Adipocyte (in vitro differentiated cells): ENCODE results near the gene GPX7.

Experiments used
- DNase-seq: peaks from one replicate; pipeline ENCODE4 v3.0.0-alpha.2; 2015; ENCODE audit warnings: low read depth
- H3K27me3 ChIP-seq: replicated peaks from 2 replicates; pipeline ENCODE4 v1.7.0; 2013; ENCODE audit warnings: mild to moderate bottlenecking, low read length, moderate library complexity; ENCODE audit not compliant: control insufficient read depth, insufficient read depth
- H3K36me3 ChIP-seq: 2 replicates; pipeline ENCODE4 v1.7.0; 2013; ENCODE audit warnings: low read length, mild to moderate bottlenecking, moderate library complexity; ENCODE audit not compliant: control insufficient read depth, insufficient read depth, severe bottlenecking
- H3K4me1 ChIP-seq: 2 replicates; pipeline ENCODE4 v1.7.0; 2013; ENCODE audit warnings: mild to moderate bottlenecking, low read length, moderate library complexity; ENCODE audit not compliant: control insufficient read depth, insufficient read depth
- H3K4me3 ChIP-seq: 2 replicates; pipeline ENCODE4 v1.7.0; 2013; ENCODE audit warnings: mild to moderate bottlenecking, low read length, moderate library complexity
- H3K9ac ChIP-seq: 2 replicates; pipeline ENCODE4 v1.7.0; 2013; ENCODE audit warnings: mild to moderate bottlenecking, low read length, moderate library complexity
- H3K9me3 ChIP-seq: 2 replicates; pipeline ENCODE4 v1.7.0; 2013; ENCODE audit warnings: mild to moderate bottlenecking, low read length, moderate library complexity; ENCODE audit not compliant: control insufficient read depth

GPX7 gene

DNA sequence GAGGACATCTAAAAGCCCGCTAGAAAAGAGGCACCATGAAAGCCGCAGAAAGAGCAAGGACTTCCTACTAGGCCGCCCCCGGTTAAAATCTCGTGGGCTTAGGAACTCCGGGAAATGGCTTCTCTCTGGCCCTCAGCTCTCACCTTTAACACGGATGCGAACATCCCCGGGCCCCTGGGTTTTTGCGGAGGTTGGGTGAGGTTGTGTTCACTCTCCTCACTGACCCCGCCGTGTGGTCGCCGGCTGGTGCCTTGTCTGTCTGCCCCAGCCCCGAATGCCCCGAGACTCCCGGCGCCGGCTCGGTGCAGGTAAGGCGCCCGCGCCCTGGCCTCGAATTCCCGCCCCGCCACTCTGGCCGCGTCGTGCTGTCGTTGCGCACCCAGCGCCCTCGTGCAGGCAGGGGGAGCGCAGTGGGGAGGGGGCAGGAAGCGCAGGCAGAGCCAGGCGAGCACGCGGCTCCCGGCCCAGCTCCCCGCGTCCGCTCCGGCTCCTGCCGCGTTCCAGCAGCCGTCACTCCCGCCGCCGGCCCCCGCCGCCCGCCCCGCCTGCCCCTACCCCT is 30.6 kb downstream of the GPX7 start, which contains the start of gene SHISAL2A:
TSS of gene SHISAL2A (plus strand) at position 437 of the 559 bp plus-strand sequence. CDS start 326 bp downstream, outside the sequence.
- Histone ChIP-seq H3K9ac (no peak within 1 kb of the TSS), H3K4me3 (no peak within 1 kb of the TSS), H3K4me1 (no peaks in the 10 kb centered on the region), H3K9me3 (peaks cover 5% of the 10 kb centered on the region), H3K36me3 (no peaks in the 10 kb centered on the region), H3K27me3 (peaks cover 47% of the 10 kb centered on the region)
- DNase-seq: no peak

DNA sequence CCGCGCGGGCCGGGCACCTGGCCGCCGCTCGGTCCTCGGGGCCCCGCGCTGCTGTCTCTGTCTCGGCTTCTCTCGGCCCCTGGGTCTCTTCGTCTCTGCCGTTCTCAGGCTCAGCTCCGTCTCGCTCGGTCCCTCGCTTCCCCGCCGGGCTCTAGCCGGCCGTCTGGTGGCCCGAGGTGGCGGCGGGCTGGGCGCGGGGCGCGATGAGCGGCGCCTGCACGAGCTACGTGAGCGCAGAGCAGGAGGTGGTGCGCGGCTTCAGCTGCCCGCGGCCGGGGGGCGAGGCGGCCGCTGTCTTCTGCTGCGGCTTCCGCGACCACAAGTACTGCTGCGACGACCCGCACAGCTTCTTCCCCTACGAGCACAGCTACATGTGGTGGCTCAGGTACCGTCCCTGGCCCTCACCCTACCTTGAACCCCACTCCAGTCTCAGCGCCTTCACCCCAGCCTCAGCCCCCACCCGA is 31.2 kb downstream of the GPX7 start:
- H3K4me1 ChIP-seq: no peaks in the 10 kb centered on the region
- peaks cover 53% of the 10 kb centered on the region for H3K27me3 ChIP-seq
- H3K4me3 ChIP-seq: no peak overlapping the region
- DNase-seq: peak; percentile 42
- no peaks in the 10 kb centered on the region for H3K36me3 ChIP-seq
- H3K9me3 ChIP-seq: peaks cover 5% of the 10 kb centered on the region
- H3K9ac ChIP-seq: no peak overlapping the region

DNA sequence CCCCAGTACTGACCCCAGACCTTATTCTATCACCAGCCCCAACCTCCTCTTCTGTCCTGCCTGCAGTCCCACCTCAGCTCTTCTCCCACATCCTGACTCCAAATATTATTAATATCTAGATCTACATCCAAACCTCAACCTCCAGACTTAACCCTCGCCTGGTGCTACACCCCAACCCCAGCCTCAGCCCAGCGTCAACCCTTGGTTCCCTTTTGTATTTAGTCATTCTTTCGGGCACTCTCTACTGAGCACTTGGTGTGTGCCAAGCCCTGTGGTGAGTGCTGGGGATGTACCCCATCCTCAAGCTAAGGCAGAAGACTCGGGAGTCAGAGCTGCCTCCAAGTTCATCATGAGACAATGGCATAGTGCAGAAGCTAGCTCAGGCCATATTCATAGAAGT is 31.9 kb downstream of the GPX7 start:
- Histone ChIP-seq H3K4me1 (no peaks in the 10 kb centered on the region), H3K27me3 (peaks cover 54% of the 10 kb centered on the region)
- DNase-seq: no peak

DNA sequence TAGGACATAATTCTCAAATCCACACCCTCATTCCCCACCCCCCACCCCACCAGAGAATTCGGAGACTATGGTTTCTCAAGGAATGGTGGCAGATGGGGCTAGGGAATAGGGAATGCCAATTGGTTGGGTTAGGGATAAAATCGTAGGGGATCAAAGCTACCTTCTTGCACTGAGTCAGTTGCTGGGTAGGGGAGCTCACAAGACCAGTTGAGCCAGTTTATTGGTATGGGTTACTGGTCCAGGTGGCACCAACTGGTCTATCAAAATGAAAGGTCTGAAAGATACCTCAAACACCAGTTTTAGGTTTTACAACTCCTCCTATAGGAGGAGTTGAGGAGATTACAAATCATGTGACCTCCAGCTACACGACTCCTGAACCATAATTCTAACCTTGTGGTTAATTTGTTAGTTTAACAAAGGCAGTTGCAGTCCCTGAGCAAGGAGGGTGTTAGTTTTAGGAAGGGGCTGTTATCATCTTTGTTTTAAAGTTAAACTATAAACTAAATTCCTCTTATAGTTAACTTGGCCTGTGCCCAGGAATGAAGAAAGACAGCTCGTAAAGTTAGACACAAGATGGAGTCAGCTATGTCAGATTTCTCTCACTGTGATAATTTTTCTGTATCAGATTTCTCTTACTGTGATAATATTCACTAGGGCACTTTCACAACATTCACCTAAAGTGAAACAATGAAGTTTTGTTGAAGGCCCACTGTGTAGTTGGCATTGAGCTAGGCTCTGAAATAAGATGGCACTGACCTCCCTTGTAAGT is 33.3 kb downstream of the GPX7 start:
- Histone ChIP-seq H3K9me3 (peaks cover 5% of the 10 kb centered on the region), H3K4me3 (no peak overlapping the region), H3K4me1 (no peaks in the 10 kb centered on the region)

More for the DNA sequence above, 31.9 kb downstream of the GPX7 start:
- Histone ChIP-seq H3K9me3 (peaks cover 5% of the 10 kb centered on the region), H3K36me3 (no peaks in the 10 kb centered on the region), H3K9ac (no peak overlapping the region), H3K4me3 (no peak overlapping the region)

DNA sequence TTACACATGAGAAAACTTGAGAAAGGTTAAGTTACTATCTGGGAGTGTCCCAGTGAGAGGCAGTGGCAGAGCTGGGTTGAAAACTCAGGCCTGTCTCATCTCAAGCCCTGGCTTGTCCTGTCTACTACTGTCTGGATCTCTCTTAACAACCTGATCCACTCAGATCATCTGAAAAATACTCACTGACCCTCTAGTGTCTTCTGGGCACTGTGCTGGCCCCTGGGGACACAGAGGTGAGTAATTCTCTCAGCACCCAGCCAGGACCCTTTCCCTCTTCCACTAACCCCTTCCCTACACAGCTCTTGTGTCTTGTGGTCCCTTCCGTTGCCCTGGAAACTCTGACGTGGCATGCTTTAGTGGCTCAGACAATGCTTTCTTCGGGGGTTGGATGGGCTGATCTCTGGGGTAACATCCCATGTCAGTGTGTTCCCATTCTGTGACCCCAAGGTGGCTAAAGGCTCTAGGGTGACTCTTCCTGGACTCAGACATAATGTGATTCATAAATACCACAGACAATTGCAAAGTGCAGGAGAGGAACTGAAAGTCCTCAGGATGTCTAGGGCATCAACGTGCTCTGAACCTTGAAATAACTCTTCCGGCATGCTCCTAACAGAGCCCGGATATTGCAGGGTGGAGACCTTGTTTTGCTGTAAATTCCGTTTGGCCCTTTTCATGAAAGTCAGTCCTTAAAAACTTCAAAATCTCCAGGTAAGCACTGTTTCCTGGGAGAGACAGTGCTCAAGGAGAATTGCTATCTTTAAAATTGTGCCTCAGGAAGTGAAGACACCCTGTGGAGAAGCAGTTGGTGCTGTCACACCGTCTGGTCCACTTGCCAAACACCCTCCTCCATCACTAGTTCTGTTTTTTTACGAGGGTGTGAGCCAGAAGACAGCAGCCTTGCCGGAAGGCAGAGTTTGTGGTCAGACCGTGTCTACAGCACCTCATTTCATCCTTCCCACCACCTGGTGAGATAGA is 34.8 kb downstream of the GPX7 start:
- no peak overlapping the region for H3K4me3 ChIP-seq
- no peak overlapping the region for H3K9ac ChIP-seq
- no peaks in the 10 kb centered on the region for H3K36me3 ChIP-seq
- H3K27me3 ChIP-seq: peaks cover 42% of the 10 kb centered on the region
- peaks cover 5% of the 10 kb centered on the region for H3K9me3 ChIP-seq
- no peak for DNase-seq
- H3K4me1 ChIP-seq: no peaks in the 10 kb centered on the region

More for the DNA sequence above, 33.3 kb downstream of the GPX7 start:
- no peak for DNase-seq
- Histone ChIP-seq H3K36me3 (no peaks in the 10 kb centered on the region), H3K27me3 (peaks cover 49% of the 10 kb centered on the region), H3K9ac (no peak overlapping the region)

DNA sequence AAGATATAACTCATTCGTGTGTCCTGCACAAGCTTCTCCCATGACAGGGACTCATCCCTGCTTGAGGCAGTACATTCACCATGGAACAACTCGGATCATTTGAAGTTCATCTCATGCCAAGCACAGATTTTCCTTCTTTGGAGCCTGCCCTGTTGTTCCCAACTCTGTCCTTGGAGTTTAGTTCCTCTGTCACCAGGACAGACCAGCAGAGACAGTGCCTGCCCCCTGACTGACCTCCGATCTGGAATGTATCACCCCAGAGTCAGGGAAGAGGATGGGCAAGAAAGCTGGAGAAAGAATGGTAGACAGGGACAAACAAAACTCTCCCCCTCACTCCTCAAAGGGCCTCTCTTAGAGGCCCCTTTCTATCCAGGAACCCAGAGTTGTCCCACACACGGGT is 35.8 kb downstream of the GPX7 start:
- no peaks in the 10 kb centered on the region for H3K36me3 ChIP-seq
- H3K9me3 ChIP-seq: peaks cover 5% of the 10 kb centered on the region
- H3K27me3 ChIP-seq: peaks cover 36% of the 10 kb centered on the region
- H3K4me3 ChIP-seq: no peak overlapping the region
- no peaks in the 10 kb centered on the region for H3K4me1 ChIP-seq
- no peak for DNase-seq
- H3K9ac ChIP-seq: no peak overlapping the region

DNA sequence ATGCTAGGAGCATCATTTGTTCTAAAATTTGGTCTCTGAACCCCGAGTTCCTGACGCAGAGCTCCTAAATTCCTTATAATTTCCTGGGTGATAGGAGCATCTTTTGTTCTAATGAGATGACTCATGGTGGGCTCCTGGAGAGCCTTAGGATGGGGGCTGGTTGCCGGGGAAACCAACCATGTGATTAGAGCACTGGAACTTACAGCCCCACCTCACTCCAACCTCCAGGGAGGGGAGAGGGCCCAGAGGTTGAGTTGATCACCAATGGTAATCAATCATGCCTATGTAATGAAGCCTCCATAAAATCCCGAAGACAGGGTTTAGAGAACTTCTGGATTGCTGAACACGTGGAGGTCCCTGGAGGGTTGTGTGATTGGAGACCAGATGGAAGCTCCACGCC is 38.5 kb downstream of the GPX7 start:
- Histone ChIP-seq H3K4me1 (no peaks in the 10 kb centered on the region), H3K27me3 (peaks cover 20% of the 10 kb centered on the region), H3K9me3 (no peaks in the 10 kb centered on the region), H3K9ac (no peak overlapping the region), H3K4me3 (no peak overlapping the region), H3K36me3 (no peaks in the 10 kb centered on the region)
- no peak for DNase-seq

DNA sequence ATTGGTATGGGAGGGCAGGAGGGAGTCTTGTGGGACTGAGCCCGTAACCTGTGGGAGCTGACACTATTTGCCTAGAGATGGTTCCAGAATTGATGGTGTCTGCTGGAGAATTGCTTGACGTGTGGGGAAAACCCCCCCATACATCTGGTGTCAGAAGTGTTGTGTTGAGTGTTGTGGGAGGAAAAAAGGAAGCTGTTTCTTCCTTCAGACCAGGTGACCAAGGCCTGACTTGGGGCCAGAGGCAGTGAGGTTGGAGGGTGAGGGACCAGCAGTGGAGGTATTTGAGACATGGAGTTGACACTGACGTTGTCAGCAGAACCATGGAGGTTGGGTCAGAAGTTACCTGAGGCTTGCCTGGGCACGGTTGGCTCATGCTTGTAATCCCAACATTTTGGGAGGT is 39.1 kb downstream of the GPX7 start:
- no peaks in the 10 kb centered on the region for H3K4me1 ChIP-seq
- H3K9me3 ChIP-seq: no peaks in the 10 kb centered on the region
- no peak overlapping the region for H3K9ac ChIP-seq
- H3K4me3 ChIP-seq: no peak overlapping the region
- no peaks in the 10 kb centered on the region for H3K36me3 ChIP-seq
- no peak for DNase-seq
- H3K27me3 ChIP-seq: peaks cover 20% of the 10 kb centered on the region

DNA sequence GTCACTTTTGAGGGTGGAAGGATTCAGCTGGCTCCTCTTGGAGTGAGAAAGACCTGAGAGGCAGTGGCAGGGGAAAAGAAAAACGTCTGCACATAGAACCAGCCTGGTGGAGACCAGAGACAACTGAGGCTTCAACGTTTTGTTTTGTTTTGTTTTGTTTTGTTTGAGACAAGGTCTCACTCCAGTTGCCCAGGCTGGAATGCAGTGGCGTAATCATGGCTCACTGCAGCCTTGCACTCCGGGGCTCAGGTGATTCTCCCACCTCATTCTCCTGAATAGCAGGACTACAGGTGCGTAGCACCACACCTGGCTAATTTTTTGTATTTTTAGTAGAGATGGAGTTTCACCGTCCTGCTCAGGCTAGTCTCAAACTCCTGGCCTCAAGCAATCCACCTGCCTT is 43.1 kb downstream of the GPX7 start:
- no peak for DNase-seq

DNA sequence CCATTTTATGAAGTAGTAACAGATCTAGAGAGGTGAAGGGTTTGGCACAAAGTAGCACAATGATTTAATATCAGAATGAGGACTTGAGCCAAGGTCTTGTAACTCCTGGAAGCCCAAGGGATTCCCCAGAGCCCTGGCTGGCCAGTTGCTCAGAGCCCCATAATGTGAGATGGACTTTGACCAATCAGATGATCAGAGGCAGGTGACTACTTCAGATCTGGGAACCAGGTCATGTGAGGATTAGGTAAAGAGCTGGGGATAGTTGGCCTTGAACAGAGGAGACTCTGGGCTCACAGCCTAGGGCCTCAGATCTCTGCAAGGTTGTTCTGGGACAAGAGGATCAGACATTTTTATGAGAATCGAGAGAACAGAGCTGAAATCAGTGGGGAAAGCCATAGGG is 49.7 kb downstream of the GPX7 start:
- no peaks in the 10 kb centered on the region for H3K36me3 ChIP-seq
- no peaks in the 10 kb centered on the region for H3K9me3 ChIP-seq
- H3K27me3 ChIP-seq: no peaks in the 10 kb centered on the region
- DNase-seq: no peak
- H3K9ac ChIP-seq: no peak overlapping the region
- H3K4me1 ChIP-seq: no peaks in the 10 kb centered on the region
- H3K4me3 ChIP-seq: no peak overlapping the region

More for the DNA sequence above, 43.1 kb downstream of the GPX7 start:
- Histone ChIP-seq H3K27me3 (no peaks in the 10 kb centered on the region), H3K36me3 (no peaks in the 10 kb centered on the region), H3K4me1 (no peaks in the 10 kb centered on the region), H3K9ac (no peak overlapping the region), H3K4me3 (no peak overlapping the region), H3K9me3 (no peaks in the 10 kb centered on the region)
